GM20000 (cell line): ENCODE results near the gene PPARD.

Experiments used
- DNase-seq: peaks from one replicate; pipeline ENCODE4 v3.0.0; 2012; ENCODE audit warnings: low spot score
- TF ChIP-seq, protein P1 (sequence below): IDR thresholded peaks from 2 replicates; pipeline ENCODE4 v1.5.1; 2012; ENCODE audit warnings: mild to moderate bottlenecking, control low read depth; ENCODE audit errors: extremely low read depth, missing control alignments

The PPARD gene

DNA sequence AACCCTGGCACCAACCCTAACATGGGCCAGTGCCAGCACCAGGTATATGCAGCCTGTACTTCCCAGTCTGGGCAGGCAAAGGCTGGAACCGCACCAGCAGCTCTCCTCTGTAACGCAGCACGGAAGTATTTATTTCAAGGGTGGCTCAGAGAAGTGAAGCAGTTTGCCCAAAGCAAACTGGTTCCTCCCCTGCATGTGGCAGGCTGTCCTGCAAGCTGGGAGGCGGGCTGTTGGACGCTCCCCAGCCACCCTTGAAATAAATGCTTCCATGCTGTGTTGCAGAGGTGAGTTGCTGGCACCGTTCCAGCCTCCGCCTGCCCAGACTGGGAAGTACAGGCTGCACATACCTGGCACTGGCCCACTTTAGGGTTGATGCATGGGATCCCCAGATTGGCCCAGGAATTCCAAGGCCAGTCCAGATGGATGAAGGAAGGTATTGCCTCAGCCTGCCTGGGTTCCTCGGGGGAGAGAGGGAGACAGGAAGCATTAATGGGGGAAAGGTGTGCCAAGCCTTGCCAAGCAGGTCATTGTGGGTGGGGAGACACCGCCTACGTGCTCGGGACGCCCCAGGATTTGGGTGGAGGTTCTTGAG lies 49.8 kb downstream of the PPARD start:
- DNase-seq = no peak
- TF ChIP-seq, protein P1, sequence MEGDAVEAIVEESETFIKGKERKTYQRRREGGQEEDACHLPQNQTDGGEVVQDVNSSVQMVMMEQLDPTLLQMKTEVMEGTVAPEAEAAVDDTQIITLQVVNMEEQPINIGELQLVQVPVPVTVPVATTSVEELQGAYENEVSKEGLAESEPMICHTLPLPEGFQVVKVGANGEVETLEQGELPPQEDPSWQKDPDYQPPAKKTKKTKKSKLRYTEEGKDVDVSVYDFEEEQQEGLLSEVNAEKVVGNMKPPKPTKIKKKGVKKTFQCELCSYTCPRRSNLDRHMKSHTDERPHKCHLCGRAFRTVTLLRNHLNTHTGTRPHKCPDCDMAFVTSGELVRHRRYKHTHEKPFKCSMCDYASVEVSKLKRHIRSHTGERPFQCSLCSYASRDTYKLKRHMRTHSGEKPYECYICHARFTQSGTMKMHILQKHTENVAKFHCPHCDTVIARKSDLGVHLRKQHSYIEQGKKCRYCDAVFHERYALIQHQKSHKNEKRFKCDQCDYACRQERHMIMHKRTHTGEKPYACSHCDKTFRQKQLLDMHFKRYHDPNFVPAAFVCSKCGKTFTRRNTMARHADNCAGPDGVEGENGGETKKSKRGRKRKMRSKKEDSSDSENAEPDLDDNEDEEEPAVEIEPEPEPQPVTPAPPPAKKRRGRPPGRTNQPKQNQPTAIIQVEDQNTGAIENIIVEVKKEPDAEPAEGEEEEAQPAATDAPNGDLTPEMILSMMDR = no peak

DNA sequence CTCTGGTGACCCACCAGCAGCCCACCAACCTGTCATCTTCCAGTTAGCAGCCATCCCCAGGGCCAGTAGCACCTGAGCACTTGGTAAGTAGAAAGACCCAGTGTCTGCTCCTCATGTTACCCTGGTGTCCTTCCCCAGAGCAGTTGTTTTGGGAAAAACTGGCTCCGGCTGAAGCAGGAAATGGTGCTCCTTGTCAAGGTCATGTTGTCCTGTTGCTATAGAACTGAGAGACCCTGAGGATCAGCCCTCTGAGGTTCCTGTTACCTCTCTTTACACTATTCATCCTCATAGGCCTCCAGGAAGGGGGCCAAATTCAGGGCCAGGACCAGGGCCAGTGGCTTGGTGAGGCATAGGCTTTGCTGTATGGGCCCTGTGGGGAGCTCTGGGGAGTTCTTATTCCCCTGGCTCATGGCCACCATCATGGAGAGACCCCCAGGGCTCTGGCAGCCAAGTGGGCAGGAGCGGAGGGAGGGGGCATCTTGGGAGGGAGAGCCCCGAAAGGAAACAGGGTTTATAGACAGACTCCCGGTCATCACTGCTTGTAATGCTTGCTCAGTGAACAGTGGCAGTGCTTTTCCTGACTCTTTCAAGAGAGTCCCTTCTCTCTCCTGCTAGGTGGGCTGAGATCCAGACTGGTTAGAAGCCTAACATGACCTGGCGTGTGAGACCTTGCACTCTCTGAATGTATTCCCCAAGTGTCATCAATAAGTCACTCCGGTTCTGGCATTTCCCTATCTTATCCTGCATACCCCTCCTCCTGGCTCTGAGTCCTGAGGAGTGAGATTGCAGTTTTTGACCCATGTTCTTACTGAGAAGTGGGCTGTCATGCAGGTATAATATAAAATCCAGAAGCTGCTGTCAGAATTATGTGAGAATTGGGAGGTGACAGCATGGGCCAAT lies 50.7 kb downstream of the PPARD start:
- TF ChIP-seq, protein P1 = no peak
- no peak for DNase-seq

DNA sequence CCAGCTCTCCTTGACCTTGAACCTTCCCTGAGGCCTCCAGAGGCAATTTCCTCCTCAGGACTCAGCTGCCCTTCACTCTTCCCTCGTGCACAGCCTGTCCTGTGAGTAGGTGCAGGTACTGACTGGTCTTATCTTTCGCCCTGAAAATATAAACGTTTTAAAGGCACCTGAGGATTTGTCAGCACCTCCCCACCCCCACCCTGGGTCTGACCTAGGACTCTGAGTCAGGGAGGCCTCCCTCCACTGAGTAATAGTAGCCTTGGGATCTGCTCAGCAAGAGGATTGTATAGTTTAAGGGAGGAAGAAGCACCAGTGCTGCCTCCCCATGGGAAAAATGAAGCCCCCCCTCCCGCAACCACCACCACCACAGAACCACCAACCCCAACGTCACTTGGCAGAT lies 54.6 kb downstream of the PPARD start:
- TF ChIP-seq, protein P1 = no peak
- no peak for DNase-seq

DNA sequence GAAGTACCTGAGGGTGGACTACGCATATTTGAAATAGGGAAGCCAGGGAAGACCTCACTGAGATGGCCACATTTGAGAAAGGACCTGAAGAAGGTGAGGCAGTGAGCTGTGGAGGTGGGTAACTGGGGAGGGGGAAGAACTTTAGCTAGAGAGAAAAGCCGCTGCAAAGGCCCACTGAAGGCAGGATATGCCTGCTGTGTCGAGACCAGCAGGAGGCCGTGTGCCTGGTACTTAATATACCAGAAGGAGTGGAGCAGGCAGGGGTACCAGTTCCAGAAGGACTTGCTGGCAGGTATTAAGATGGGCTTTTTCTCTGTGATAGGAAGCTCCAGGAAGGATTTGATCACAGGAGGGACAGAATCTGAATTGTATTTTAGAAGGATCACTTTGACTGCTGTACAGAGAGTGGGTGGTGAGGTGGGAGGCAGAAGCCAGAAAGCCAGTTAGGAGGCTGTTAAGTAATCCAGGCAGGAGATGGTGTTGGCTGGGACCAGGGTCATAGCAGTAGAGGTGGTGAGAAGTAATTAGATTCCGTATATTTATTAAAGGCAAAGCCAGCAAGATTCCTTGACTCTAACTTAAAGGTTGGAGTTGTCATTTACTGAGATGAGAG lies 55.6 kb downstream of the PPARD start:
- TF ChIP-seq, protein P1 = no peak
- no peak for DNase-seq

DNA sequence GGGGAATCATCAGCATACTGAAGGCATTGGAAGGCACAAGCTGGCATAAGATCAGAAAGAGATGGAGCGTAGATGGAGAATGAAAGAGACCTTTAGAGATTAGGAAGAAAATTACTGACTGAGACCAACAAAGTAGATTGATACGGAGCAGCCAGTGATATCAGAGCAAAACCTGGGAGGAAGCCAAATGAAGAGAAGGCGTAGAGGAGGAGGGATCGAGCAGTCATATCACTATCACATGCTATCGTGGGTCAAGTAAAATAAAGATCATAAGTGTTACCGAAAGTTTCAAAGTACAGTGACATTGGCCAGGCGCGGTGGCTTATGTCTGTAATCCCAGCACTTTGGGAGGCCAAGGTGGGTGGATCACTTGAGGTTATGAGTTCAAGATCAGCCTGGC lies 56.2 kb downstream of the PPARD start:
- TF ChIP-seq, protein P1 = no peak

DNA sequence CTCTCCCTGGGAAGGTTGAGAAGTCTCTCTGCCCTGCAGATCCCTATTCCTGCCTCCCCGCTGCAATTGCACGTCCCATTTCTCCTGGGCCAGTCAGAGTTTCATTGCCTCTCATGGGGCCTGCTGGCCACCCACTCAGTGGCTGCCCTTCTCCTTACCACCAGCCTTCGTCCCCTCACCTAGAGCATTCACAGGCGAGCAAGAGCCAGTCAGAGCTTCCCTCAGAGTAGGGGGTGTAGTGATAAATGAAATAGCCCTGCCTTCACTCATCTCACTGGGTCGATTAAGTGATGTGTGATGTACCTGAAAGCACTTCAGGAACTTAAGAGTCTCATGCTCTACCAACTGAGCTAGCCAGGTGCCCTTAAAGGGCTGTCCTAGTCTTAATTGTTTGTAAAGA lies 57.8 kb downstream of the PPARD start:
- no peak for DNase-seq
- TF ChIP-seq, protein P1 = no peak

More for the DNA sequence above, 56.2 kb downstream of the PPARD start:
- DNase-seq = no peak

DNA sequence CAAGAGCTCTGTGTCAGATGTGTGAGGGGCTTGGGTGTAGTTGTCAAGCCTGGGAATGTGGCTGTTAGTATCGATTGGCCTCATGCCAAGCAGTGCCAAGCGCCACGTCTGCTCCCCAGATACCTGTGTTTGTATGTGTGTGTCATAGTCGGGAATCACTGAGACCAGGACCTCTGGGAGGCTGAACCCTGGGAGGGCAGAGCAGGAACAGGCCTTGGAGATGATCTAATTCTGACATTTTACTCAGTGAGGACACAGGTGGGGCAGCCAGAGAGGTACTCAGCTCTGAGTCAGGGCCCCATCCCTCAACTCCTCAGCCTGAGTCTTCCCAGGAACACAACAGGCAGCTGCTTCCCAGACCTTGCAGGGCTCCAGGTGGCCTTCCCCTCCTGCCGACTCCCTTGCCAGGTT lies 58.5 kb downstream of the PPARD start:
- TF ChIP-seq, protein P1 = no peak
- DNase-seq = no peak
